Naive thymus-derived CD4-positive, alpha-beta T cell (primary cell): ENCODE data around the gene CENPQ. TPM values are rescaled to one million over a fixed set of nuclear protein-coding genes. Genes with fewer than 3 reads are reported as not detected.

ENCODE experiments used
- ATAC-seq: fragments of 150-1000 bp; cut with Tn5 transposase; 2 replicates; pipeline ENCODE4 v1.10.0; 2021; ENCODE audit warnings: mild to moderate bottlenecking, moderate library complexity
- CTCF ChIA-PET: fragments of 350-600 bp; sonication (Branson Sonifier 250); formaldehyde crosslinking; loops from one replicate; lab custom pipeline; 2021; ENCODE audit warnings: antibody characterized with exemption; lab: Charles Lee
- POLR2A ChIA-PET: fragments of 350-600 bp; sonication (Branson Sonifier 250); formaldehyde crosslinking; loops from one replicate; lab custom pipeline; 2021; ENCODE audit warnings: antibody characterized with exemption, inconsistent platforms; lab: Charles Lee
- DNase-seq, 9 donors: peaks; one replicate each; pipeline versions ENCODE4 v3.0.0 to v3.0.0-alpha.2; 2020 to 2022; ENCODE audit warnings: mixed read lengths in 1 of 9
- H3K27ac ChIP-seq: one replicate; pipeline ENCODE4 v1.7.0; 2013; ENCODE audit warnings: mild to moderate bottlenecking, low read depth, low read length, moderate library complexity
- H3K27me3 ChIP-seq, 2 donors: one replicate each; pipeline ENCODE4 v1.7.0; 2013; ENCODE audit warnings: low read length in 2 of 2, mild to moderate bottlenecking in 2 of 2, moderate library complexity in 2 of 2; ENCODE audit not compliant: control insufficient read depth in 2 of 2, insufficient read depth in 2 of 2
- H3K36me3 ChIP-seq, 3 experiments: 1 replicate in 2 of 3; 2 replicates in 1 of 3; pipeline ENCODE4 v1.7.0; 2013; ENCODE audit warnings: low read length in 3 of 3, mild to moderate bottlenecking in 3 of 3, moderate library complexity in 1 of 3; ENCODE audit not compliant: insufficient read depth in 3 of 3, control insufficient read depth in 2 of 3
- H3K4me1 ChIP-seq, 2 donors: one replicate each; pipeline ENCODE4 v1.7.0; 2013; ENCODE audit warnings: low read length in 2 of 2, mild to moderate bottlenecking in 2 of 2, moderate library complexity in 1 of 2; ENCODE audit not compliant: control insufficient read depth in 2 of 2, insufficient read depth in 2 of 2
- H3K4me3 ChIP-seq: 2 replicates; pipeline ENCODE4 v1.7.0; 2013; ENCODE audit warnings: mild to moderate bottlenecking, low read length
- H3K9me3 ChIP-seq, 3 experiments: 1 replicate in 2 of 3; 2 replicates in 1 of 3; pipeline ENCODE4 v1.7.0; 2013; ENCODE audit warnings: low read length in 3 of 3; ENCODE audit not compliant: control insufficient read depth in 2 of 3
- H3K27ac Mint-ChIP-seq, 9 donors: one replicate each; pipeline ENCODE4 v1.8.0; 2020 to 2022; ENCODE audit warnings: mixed read lengths in 9 of 9, mild to moderate bottlenecking in 8 of 9, moderate library complexity in 5 of 9, inconsistent platforms in 2 of 9
- H3K27me3 Mint-ChIP-seq, 5 donors: one replicate each; pipeline ENCODE4 v1.8.0; 2021 to 2022; ENCODE audit warnings: mixed read lengths in 5 of 5, mild to moderate bottlenecking in 1 of 5
- H3K36me3 Mint-ChIP-seq, 5 donors: one replicate each; pipeline ENCODE4 v1.8.0; 2020 to 2022; ENCODE audit warnings: mixed read lengths in 5 of 5, mild to moderate bottlenecking in 3 of 5, inconsistent platforms in 1 of 5
- H3K4me1 Mint-ChIP-seq, 7 donors: one replicate each; pipeline ENCODE4 v1.8.0; 2020 to 2022; ENCODE audit warnings: mixed read lengths in 7 of 7, mild to moderate bottlenecking in 3 of 7, inconsistent platforms in 1 of 7
- H3K4me3 Mint-ChIP-seq, 10 donors: one replicate each; pipeline ENCODE4 v1.8.0; 2020 to 2022; ENCODE audit warnings: mild to moderate bottlenecking in 10 of 10, mixed read lengths in 10 of 10, moderate library complexity in 6 of 10, inconsistent platforms in 2 of 10
- H3K9me3 Mint-ChIP-seq, 11 donors: one replicate each; pipeline ENCODE4 v1.8.0; 2020 to 2022; ENCODE audit warnings: mixed read lengths in 11 of 11, mild to moderate bottlenecking in 4 of 11, inconsistent platforms in 1 of 11, moderate library complexity in 1 of 11
- intact Hi-C, 2 donors: fragments of 100-400 bp; cut with micrococcal nuclease; formaldehyde crosslinking; loops; one replicate each; pipeline ENCODE4 v1.15.1; 2023
- polyA plus RNA-seq, 2 donors: library from polyadenylated mRNA; unstranded; fragments of 300-500 nt; fragmentation: Illumina TruSeq; gene quantifications; one replicate each; pipeline ENCODE4 v1.2.3, GENCODE V29; 2021
- total RNA-seq, 6 experiments: library from RNA in 5 of 6; stranded (reverse) in 5 of 6; gene quantifications; 1 replicate in 5 of 6; 2 replicates in 1 of 6; pipeline ENCODE4 v1.2.3 and lab custom pipeline; 2021 to 2026

Gene CENPQ
- total and polyA plus RNA-seq, 7 experiments from 2014 or later = 1.2 to 11.4 (median 3.3) TPM

- no peak overlapping the region for H3K27ac Mint-ChIP-seq
- H3K9me3 Mint-ChIP-seq = no peaks in the 10 kb centered on the region
- Histone ChIP-seq H3K4me1 (no peaks in the 10 kb centered on the region), H3K4me3 (no peak overlapping the region), H3K36me3 (no peaks in the 10 kb centered on the region), H3K27ac (no peak overlapping the region), H3K9me3 (no peaks in the 10 kb centered on the region), H3K27me3 (no peaks in the 10 kb centered on the region)
- peaks cover 12 to 23% (median 16%) of the 10 kb centered on the region in 5 donors for H3K27me3 Mint-ChIP-seq
- ATAC-seq (no peak), DNase-seq (no peak)
- intact Hi-C loops = no loop called here
- CTCF ChIA-PET = no interaction called here
- H3K4me3 Mint-ChIP-seq = no peak overlapping the region
- no peaks in the 10 kb centered on the region for H3K36me3 Mint-ChIP-seq
- POLR2A ChIA-PET = no interaction called here
- H3K4me1 Mint-ChIP-seq = no peaks in the 10 kb centered on the region
Measured at GRCh38 chr6:49513153-49513989, 50.2 kb downstream of the CENPQ start.

GRCh38 chr6:49514571-49515484, 51.7 kb downstream of the CENPQ start:
- Mint-ChIP-seq H3K4me3 (no peak overlapping the region), H3K4me1 (no peaks in the 10 kb centered on the region), H3K27ac (no peak overlapping the region), H3K27me3 (peaks cover 7 to 21% (median 16%) of the 10 kb centered on the region in 5 donors), H3K9me3 (no peaks in the 10 kb centered on the region), H3K36me3 (no peaks in the 10 kb centered on the region)
- H3K9me3 ChIP-seq = no peaks in the 10 kb centered on the region
- DNase-seq (no peak), ATAC-seq (no peak)
- H3K4me1 ChIP-seq = no peaks in the 10 kb centered on the region
- intact Hi-C loops = no loop called here
- H3K36me3 ChIP-seq = no peaks in the 10 kb centered on the region
- H3K27me3 ChIP-seq = no peaks in the 10 kb centered on the region
- H3K4me3 ChIP-seq = no peak overlapping the region
- POLR2A ChIA-PET = interaction anchor here (0.7 kb wide), 1 partner anchor 68 kb away, joined by 3 read pairs; no protein-coding TSS in a partner anchor
- CTCF ChIA-PET = no interaction called here
- H3K27ac ChIP-seq = no peak overlapping the region

- Mint-ChIP-seq H3K27me3 (peaks cover 7 to 27% (median 16%) of the 10 kb centered on the region in 5 donors), H3K4me1 (no peaks in the 10 kb centered on the region), H3K27ac (no peak overlapping the region), H3K9me3 (no peaks in the 10 kb centered on the region), H3K36me3 (no peaks in the 10 kb centered on the region), H3K4me3 (no peak overlapping the region)
- Histone ChIP-seq H3K4me3 (no peak overlapping the region), H3K27me3 (no peaks in the 10 kb centered on the region), H3K9me3 (no peaks in the 10 kb centered on the region), H3K27ac (no peak overlapping the region), H3K36me3 (no peaks in the 10 kb centered on the region), H3K4me1 (no peaks in the 10 kb centered on the region)
- CTCF ChIA-PET = no interaction called here
- POLR2A ChIA-PET = no interaction called here
- intact Hi-C loops = no loop called here
- no peak for ATAC-seq
- no peak for DNase-seq
Measured at GRCh38 chr6:49515485-49516146, 52.4 kb downstream of the CENPQ start.

- Histone ChIP-seq H3K9me3 (no peaks in the 10 kb centered on the region), H3K27me3 (no peaks in the 10 kb centered on the region), H3K36me3 (no peaks in the 10 kb centered on the region), H3K4me3 (no peak overlapping the region), H3K27ac (no peak overlapping the region), H3K4me1 (no peaks in the 10 kb centered on the region)
- DNase-seq (no peak), ATAC-seq (no peak)
- Mint-ChIP-seq H3K4me1 (no peaks in the 10 kb centered on the region), H3K27ac (no peak overlapping the region), H3K4me3 (no peak overlapping the region), H3K9me3 (no peaks in the 10 kb centered on the region), H3K27me3 (peaks cover 7 to 27% (median 16%) of the 10 kb centered on the region in 5 donors), H3K36me3 (no peaks in the 10 kb centered on the region)
- ChIA-PET POLR2A (no interaction called here), CTCF (no interaction called here)
- intact Hi-C loops = no loop called here
Measured at GRCh38 chr6:49516147-49516505, 53.0 kb downstream of the CENPQ start.

GRCh38 chr6:49517919-49518318, 54.7 kb downstream of the CENPQ start:
- Histone ChIP-seq H3K36me3 (no peaks in the 10 kb centered on the region), H3K4me3 (no peak overlapping the region), H3K9me3 (no peaks in the 10 kb centered on the region), H3K27me3 (no peaks in the 10 kb centered on the region), H3K27ac (no peak overlapping the region), H3K4me1 (no peaks in the 10 kb centered on the region)
- Mint-ChIP-seq H3K9me3 (no peaks in the 10 kb centered on the region), H3K4me1 (no peaks in the 10 kb centered on the region), H3K27ac (no peak overlapping the region), H3K36me3 (no peaks in the 10 kb centered on the region), H3K27me3 (peaks cover 7 to 27% (median 12%) of the 10 kb centered on the region in 5 donors), H3K4me3 (no peak overlapping the region)
- DNase-seq (no peak), ATAC-seq (no peak)
- CTCF ChIA-PET = no interaction called here
- intact Hi-C loops = no loop called here
- POLR2A ChIA-PET = no interaction called here

GRCh38 chr6:49519660-49520059, 56.5 kb downstream of the CENPQ start:
- no peaks in the 10 kb centered on the region for H3K4me1 Mint-ChIP-seq
- ATAC-seq (no peak), DNase-seq (no peak)
- no peaks in the 10 kb centered on the region for H3K27me3 ChIP-seq
- no peak overlapping the region for H3K4me3 ChIP-seq
- H3K27me3 Mint-ChIP-seq = peaks cover 0 to 16% (median 4%) of the 10 kb centered on the region in 5 donors
- no peaks in the 10 kb centered on the region for H3K9me3 ChIP-seq
- intact Hi-C loops = no loop called here
- no peaks in the 10 kb centered on the region for H3K4me1 ChIP-seq
- no peak overlapping the region for H3K27ac Mint-ChIP-seq
- H3K36me3 Mint-ChIP-seq = no peaks in the 10 kb centered on the region
- ChIA-PET POLR2A (no interaction called here), CTCF (no interaction called here)
- no peaks in the 10 kb centered on the region for H3K9me3 Mint-ChIP-seq
- H3K27ac ChIP-seq = no peak overlapping the region
- no peaks in the 10 kb centered on the region for H3K36me3 ChIP-seq
- no peak overlapping the region for H3K4me3 Mint-ChIP-seq
